ENCODE measurements around the gene C2orf92.

The C2orf92 gene

DNA sequence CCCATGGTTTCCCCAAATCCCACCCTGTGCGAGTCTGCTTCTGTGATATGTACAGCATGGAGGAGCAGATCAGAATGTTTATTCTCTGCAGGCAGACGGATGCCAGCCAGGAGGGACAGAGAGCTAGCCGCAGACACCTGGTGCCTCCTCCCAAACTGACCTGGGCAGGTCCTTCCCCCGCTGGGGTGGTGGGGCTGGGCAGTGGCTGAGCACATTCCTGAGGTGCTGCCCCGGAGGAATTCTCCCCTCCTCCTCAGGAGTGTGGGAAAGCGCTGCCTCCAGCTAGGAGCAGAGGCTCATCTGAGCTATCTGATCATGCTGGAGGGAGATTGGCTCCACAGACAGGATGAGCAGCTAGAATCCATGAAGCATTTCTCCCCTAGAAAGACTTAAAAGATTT, 21.7 kb downstream of the C2orf92 start:
- Histone ChIP-seq H3K9me3 (ENCODE audit: severe bottlenecking) (peaks cover 6% of the 10 kb centered on the region), H3K27me3 (ENCODE audit: insufficient read depth, poor library complexity, severe bottlenecking) (no peaks in the 10 kb centered on the region), H3K4me3 (ENCODE audit: severe bottlenecking) (no peak overlapping the region), H3K36me3 (ENCODE audit: low read depth) (no peaks in the 10 kb centered on the region), H3K27ac (ENCODE audit: poor library complexity, severe bottlenecking) (no peak overlapping the region), H3K4me1 (ENCODE audit: insufficient read depth, poor library complexity, severe bottlenecking) (no peaks in the 10 kb centered on the region)
- DNase-seq (ENCODE audit: low spot score) (no peak), ATAC-seq (ENCODE audit: low read depth) (0 out of 3 replicates have a peak, but pooled peaks have one; percentile 25)
- TF ChIP-seq, protein P1, sequence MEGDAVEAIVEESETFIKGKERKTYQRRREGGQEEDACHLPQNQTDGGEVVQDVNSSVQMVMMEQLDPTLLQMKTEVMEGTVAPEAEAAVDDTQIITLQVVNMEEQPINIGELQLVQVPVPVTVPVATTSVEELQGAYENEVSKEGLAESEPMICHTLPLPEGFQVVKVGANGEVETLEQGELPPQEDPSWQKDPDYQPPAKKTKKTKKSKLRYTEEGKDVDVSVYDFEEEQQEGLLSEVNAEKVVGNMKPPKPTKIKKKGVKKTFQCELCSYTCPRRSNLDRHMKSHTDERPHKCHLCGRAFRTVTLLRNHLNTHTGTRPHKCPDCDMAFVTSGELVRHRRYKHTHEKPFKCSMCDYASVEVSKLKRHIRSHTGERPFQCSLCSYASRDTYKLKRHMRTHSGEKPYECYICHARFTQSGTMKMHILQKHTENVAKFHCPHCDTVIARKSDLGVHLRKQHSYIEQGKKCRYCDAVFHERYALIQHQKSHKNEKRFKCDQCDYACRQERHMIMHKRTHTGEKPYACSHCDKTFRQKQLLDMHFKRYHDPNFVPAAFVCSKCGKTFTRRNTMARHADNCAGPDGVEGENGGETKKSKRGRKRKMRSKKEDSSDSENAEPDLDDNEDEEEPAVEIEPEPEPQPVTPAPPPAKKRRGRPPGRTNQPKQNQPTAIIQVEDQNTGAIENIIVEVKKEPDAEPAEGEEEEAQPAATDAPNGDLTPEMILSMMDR (IDR thresholded peaks at IDR 0.05; ENCODE audit: poor library complexity, severe bottlenecking): no peak

DNA sequence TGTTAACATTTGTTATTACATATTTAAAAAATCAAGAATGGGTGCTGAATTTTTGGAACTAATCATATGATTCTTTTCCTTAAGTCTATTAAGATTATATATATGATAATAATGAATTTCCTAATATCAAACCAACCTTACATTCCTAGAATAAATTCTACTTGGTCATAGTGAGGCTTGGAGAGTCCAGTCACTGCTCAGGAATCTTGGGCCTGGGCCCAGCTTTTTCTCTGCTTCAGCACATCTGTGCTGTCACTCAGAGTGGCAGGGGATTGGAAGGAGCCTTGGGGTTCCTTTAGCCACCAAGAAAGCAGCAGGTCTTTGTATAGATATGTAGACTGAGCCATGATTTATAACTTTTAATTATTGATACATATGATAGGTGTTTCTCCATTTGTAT, 24.0 kb downstream of the C2orf92 start:
- Histone ChIP-seq H3K9me3 (ENCODE audit: severe bottlenecking) (peaks cover 6% of the 10 kb centered on the region), H3K36me3 (ENCODE audit: low read depth) (no peaks in the 10 kb centered on the region), H3K4me1 (ENCODE audit: insufficient read depth, poor library complexity, severe bottlenecking) (no peaks in the 10 kb centered on the region), H3K4me3 (ENCODE audit: severe bottlenecking) (no peak overlapping the region), H3K27me3 (ENCODE audit: insufficient read depth, poor library complexity, severe bottlenecking) (no peaks in the 10 kb centered on the region), H3K27ac (ENCODE audit: poor library complexity, severe bottlenecking) (no peak overlapping the region)
- DNase-seq (ENCODE audit: low spot score) (no peak), ATAC-seq (ENCODE audit: low read depth) (no peak)
- TF ChIP-seq, protein P1 (IDR thresholded peaks at IDR 0.05; ENCODE audit: poor library complexity, severe bottlenecking): no peak

DNA sequence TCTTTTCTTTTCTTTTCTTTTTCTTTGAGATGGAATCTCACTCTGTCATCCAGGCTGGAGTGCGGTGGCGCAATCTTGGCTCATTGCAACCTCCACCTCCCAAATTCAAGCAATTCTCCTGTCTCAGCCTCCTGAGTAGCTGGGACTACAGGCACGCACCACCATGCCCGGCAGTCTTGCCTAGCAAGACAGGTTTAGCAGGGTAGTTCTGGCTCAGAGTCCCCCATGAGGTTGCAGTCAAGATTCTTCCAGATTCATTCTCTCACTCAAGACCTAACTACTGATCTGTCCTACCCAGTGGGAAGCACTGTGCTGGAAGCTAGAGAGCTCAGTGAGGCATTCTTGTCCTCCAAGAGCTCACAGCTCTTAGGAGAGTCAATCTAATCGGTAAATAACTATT, 26.2 kb downstream of the C2orf92 start:
- ATAC-seq (ENCODE audit: low read depth): no peak
- no peak overlapping the region for H3K27ac ChIP-seq (ENCODE audit: poor library complexity, severe bottlenecking)
- TF ChIP-seq, protein P1 (IDR thresholded peaks at IDR 0.05; ENCODE audit: poor library complexity, severe bottlenecking): no peak
- H3K9me3 ChIP-seq (ENCODE audit: severe bottlenecking): peaks cover 6% of the 10 kb centered on the region
- no peak for DNase-seq (ENCODE audit: low spot score)
- no peaks in the 10 kb centered on the region for H3K27me3 ChIP-seq (ENCODE audit: insufficient read depth, poor library complexity, severe bottlenecking)
- no peaks in the 10 kb centered on the region for H3K36me3 ChIP-seq (ENCODE audit: low read depth)
- no peaks in the 10 kb centered on the region for H3K4me1 ChIP-seq (ENCODE audit: insufficient read depth, poor library complexity, severe bottlenecking)
- H3K4me3 ChIP-seq (ENCODE audit: severe bottlenecking): no peak overlapping the region

DNA sequence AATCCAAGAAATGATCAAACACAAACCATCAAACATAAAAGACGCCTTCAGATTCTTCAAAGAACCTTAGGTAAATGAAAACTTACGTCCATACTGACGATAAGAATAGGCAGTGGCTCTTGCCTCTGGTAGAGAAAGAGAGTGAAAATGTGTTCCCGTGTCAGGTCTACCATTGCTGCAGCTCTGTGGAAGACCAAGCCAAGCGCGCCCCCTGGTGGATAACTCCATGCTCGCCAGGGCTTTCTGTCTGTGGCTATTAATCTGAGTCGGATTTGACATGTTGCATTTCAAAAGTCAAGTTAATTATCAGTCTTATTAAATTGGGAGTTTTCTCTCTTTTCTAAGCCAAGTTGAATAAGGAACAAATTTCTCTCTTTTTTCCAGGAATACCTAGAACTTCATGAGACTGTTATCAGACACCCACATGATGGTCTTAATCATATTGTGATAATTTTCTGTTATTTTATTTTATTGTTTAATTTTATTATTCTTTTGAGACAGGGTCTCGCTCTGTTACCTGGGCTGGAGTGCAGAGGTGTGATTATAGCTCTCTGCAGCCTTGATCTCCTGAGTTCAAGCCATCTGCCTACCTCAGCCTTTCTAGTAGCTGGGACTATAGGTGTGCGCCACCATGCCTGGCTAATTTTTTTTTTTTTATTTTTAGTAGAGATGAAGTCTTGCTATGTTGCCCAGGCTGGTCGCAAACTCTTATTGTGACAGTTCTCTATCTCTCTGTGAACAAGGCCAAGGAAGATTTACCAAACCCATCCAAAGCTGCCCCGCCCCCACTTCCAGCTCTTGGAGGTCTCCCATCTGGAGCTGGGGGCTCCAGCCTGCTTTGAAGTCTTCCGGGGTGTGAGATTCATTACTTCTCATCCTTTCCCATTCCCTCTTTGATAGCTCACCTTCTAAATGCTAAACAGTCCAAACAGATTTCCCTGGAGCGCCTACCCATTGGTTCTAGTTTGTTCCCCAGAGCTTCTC, 28.0 kb downstream of the C2orf92 start:
- Histone ChIP-seq H3K4me3 (ENCODE audit: severe bottlenecking) (no peak overlapping the region), H3K9me3 (ENCODE audit: severe bottlenecking) (peaks cover 6% of the 10 kb centered on the region), H3K27ac (ENCODE audit: poor library complexity, severe bottlenecking) (no peak overlapping the region), H3K36me3 (ENCODE audit: low read depth) (no peaks in the 10 kb centered on the region), H3K27me3 (ENCODE audit: insufficient read depth, poor library complexity, severe bottlenecking) (no peaks in the 10 kb centered on the region), H3K4me1 (ENCODE audit: insufficient read depth, poor library complexity, severe bottlenecking) (no peaks in the 10 kb centered on the region)
- ATAC-seq (ENCODE audit: low read depth): peak; percentile 87
- no peak for DNase-seq (ENCODE audit: low spot score)
- TF ChIP-seq, protein P1 (IDR thresholded peaks at IDR 0.05; ENCODE audit: poor library complexity, severe bottlenecking): peak; percentile 95

DNA sequence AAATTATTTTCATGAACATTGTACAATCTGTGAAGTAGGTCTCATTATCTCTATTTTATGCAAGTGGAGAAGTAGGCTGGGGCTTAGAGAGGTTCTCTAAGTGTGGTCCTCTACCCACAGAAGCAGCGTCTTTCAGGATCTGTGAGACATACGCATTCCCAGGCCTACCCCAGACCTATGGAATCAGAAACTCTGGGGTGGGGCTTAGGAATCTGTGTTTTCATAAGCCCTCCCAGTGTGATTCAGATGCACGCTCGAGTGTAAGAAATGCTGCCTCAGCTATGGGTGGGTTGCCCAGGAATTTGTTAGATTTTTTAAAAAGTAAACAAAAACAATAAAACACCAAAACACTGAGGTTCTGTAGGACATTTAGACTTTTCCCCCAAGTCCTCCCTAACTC, 29.0 kb downstream of the C2orf92 start:
- ATAC-seq (ENCODE audit: low read depth): no peak
- Histone ChIP-seq H3K4me1 (ENCODE audit: insufficient read depth, poor library complexity, severe bottlenecking) (no peaks in the 10 kb centered on the region), H3K36me3 (ENCODE audit: low read depth) (no peaks in the 10 kb centered on the region), H3K27me3 (ENCODE audit: insufficient read depth, poor library complexity, severe bottlenecking) (no peaks in the 10 kb centered on the region), H3K9me3 (ENCODE audit: severe bottlenecking) (no peaks in the 10 kb centered on the region), H3K27ac (ENCODE audit: poor library complexity, severe bottlenecking) (no peak overlapping the region), H3K4me3 (ENCODE audit: severe bottlenecking) (no peak overlapping the region)
- DNase-seq (ENCODE audit: low spot score): no peak
- TF ChIP-seq, protein P1 (IDR thresholded peaks at IDR 0.05; ENCODE audit: poor library complexity, severe bottlenecking): no peak
